ENCODE results near the gene IDH3G. TPM values are rescaled to one million over a fixed set of nuclear protein-coding genes. Genes with fewer than 3 reads are reported as not detected.
A peak's percentile ranks its signal among the peaks of the same experiment; 100 is the strongest.

The IDH3G gene
- total RNA-seq, 3 donors from 2014 or later: 75.4 to 91.5 (median 76.5) TPM

DNA sequence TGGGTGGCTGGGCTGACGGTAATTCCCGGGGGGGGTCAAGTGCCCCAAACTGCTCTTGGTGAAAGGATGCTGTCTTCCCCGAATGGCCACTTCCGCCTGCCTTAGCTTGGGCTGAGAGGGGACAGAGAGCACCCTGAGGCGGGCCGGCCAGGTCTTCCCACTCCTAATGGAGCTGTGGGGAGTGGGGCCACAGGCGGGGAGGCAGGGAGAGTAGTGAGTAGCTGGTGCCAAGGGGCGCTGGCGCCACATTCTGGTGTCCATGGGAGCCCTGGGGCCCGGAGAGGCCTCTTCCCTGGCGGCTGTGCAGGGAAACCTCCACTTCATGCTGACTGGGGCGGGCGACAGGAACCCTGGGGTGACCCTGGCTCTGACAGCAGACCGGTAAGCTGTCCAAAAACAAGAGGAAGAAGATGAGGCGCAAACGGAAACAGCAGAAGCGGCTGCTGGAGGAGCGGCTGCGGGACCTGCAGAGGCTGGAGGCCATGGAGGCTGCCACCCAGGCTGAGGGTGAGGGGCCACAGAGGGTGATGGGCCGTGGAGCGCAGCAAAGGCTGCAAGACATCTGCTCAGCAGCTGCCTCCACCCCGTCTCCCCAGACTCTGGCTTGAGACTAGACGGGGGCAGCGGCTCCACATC lies 10.7 kb downstream of the IDH3G start:
- Histone ChIP-seq H3K4me3 (no peak overlapping the region), H3K36me3 (no peaks in the 10 kb centered on the region)
- intact Hi-C loops (cut with DNase I; ENCODE audit: low total_unique reads): no loop called here

DNA sequence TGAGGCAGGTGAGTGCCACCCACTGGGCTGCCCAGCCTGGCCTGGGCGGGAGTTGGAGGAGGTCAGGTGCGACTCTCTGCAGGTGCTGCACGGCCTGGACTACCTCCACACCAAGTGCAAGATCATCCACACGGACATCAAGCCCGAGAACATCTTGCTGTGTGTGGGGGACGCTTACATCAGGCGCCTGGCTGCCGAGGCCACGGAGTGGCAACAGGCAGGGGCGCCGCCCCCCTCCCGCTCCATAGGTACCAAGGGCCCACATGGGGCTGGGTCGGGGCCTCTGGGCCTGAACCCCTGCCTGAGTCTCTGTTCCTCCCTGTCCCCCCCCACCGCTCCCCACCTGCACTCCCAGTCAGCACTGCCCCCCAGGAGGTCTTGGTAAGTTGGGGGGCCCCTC lies 11.3 kb downstream of the IDH3G start:
- H3K36me3 ChIP-seq: no peaks in the 10 kb centered on the region
- H3K4me3 ChIP-seq: no peak overlapping the region
- H3K9me3 ChIP-seq: no peaks in the 10 kb centered on the region
- intact Hi-C loops (cut with DNase I; ENCODE audit: low total_unique reads): no loop called here
- H3K27ac ChIP-seq: no peak overlapping the region
- H3K4me1 ChIP-seq: no peaks in the 10 kb centered on the region
- TF ChIP-seq, protein P1, sequence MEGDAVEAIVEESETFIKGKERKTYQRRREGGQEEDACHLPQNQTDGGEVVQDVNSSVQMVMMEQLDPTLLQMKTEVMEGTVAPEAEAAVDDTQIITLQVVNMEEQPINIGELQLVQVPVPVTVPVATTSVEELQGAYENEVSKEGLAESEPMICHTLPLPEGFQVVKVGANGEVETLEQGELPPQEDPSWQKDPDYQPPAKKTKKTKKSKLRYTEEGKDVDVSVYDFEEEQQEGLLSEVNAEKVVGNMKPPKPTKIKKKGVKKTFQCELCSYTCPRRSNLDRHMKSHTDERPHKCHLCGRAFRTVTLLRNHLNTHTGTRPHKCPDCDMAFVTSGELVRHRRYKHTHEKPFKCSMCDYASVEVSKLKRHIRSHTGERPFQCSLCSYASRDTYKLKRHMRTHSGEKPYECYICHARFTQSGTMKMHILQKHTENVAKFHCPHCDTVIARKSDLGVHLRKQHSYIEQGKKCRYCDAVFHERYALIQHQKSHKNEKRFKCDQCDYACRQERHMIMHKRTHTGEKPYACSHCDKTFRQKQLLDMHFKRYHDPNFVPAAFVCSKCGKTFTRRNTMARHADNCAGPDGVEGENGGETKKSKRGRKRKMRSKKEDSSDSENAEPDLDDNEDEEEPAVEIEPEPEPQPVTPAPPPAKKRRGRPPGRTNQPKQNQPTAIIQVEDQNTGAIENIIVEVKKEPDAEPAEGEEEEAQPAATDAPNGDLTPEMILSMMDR (IDR thresholded peaks at IDR 0.05): no peak
- TF ChIP-seq POLR2AphosphoS5 (IDR thresholded peaks at IDR 0.05) (no peak), POLR2A (IDR thresholded peaks at IDR 0.05) (no peak)
- DNase-seq (ENCODE audit: low spot score in 2 of 2): no peak
- H3K27me3 ChIP-seq: peaks cover 0 to 68% of the 10 kb centered on the region in 2 donors

More for the DNA sequence above, 10.7 kb downstream of the IDH3G start:
- Histone ChIP-seq H3K27me3 (peaks cover 0 to 68% of the 10 kb centered on the region in 2 donors), H3K9me3 (no peaks in the 10 kb centered on the region), H3K27ac (no peak overlapping the region), H3K4me1 (no peaks in the 10 kb centered on the region)
- no peak for DNase-seq (ENCODE audit: low spot score in 2 of 2)
- TF ChIP-seq, protein P1 (IDR thresholded peaks at IDR 0.05): no peak
- no peak for TF ChIP-seq POLR2AphosphoS5 (IDR thresholded peaks at IDR 0.05)
- no peak for TF ChIP-seq POLR2A (IDR thresholded peaks at IDR 0.05)

DNA sequence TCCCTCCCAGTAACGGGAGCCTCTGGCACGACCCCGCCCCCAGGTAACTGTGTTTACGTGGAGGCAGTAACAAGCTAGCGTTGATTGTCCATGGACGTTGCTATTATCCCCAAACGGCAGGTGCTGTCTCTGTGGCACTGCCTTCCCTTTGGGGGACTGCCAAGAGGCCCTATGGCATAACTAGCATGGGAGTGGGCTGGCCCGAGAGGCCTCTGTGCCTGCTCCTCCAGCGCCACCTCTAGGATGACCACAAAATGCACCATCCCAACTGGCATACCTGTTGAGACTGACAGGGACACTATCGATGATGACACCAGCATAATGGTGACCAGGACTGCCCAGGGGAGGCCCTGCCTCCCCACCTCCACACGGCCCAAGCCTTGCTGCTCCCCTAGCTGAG lies 11.9 kb downstream of the IDH3G start:
- DNase-seq (ENCODE audit: low spot score in 2 of 2): peak in 1 of 2 donors; percentile 45
- H3K27me3 ChIP-seq: peaks cover 0 to 68% of the 10 kb centered on the region in 2 donors
- H3K9me3 ChIP-seq: no peaks in the 10 kb centered on the region
- intact Hi-C loops (cut with DNase I; ENCODE audit: low total_unique reads): no loop called here
- no peaks in the 10 kb centered on the region for H3K36me3 ChIP-seq
- H3K27ac ChIP-seq: no peak overlapping the region
- H3K4me3 ChIP-seq: no peak overlapping the region
- H3K4me1 ChIP-seq: no peaks in the 10 kb centered on the region
- no peak for TF ChIP-seq POLR2A (IDR thresholded peaks at IDR 0.05)
- TF ChIP-seq, protein P1 (IDR thresholded peaks at IDR 0.05): no peak
- TF ChIP-seq POLR2AphosphoS5 (IDR thresholded peaks at IDR 0.05): no peak

DNA sequence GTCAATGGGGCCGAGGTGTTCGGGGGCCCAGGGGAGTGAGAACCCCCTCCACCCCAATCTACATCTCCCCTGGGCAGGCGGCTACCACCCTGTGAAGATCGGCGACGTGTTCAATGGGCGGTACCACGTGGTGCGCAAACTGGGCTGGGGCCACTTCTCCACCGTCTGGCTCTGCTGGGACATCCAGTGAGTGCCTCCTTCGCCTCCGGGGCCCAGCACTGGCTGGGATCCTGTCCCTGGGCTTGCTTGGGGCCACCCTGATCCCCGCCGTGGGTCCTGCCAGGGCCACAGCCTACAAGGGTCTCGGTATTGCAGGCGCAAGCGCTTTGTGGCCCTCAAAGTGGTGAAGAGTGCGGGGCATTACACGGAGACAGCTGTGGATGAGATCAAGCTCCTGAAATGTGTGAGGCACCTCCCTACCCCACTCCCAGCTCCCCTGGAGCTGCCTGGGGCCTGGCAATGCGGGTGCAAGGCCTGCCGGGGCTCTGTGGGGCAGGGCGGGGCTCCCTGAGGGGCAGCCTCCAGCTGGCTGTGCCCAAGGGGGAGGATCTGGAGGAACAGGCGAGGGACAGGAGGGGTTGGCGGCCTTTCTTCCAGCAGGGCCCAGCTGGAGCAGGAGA lies 12.6 kb downstream of the IDH3G start:
- no peaks in the 10 kb centered on the region for H3K4me1 ChIP-seq
- TF ChIP-seq POLR2A (IDR thresholded peaks at IDR 0.05): no peak
- TF ChIP-seq, protein P1 (IDR thresholded peaks at IDR 0.05): no peak
- TF ChIP-seq POLR2AphosphoS5 (IDR thresholded peaks at IDR 0.05): no peak
- H3K9me3 ChIP-seq: no peaks in the 10 kb centered on the region
- intact Hi-C loops (cut with DNase I; ENCODE audit: low total_unique reads): no loop called here
- no peaks in the 10 kb centered on the region for H3K36me3 ChIP-seq
- H3K4me3 ChIP-seq: no peak overlapping the region
- peaks cover 0 to 69% of the 10 kb centered on the region in 2 donors for H3K27me3 ChIP-seq
- no peak for DNase-seq (ENCODE audit: low spot score in 2 of 2)
- peak overlapping the region; percentile 12 to 33 for H3K27ac ChIP-seq

DNA sequence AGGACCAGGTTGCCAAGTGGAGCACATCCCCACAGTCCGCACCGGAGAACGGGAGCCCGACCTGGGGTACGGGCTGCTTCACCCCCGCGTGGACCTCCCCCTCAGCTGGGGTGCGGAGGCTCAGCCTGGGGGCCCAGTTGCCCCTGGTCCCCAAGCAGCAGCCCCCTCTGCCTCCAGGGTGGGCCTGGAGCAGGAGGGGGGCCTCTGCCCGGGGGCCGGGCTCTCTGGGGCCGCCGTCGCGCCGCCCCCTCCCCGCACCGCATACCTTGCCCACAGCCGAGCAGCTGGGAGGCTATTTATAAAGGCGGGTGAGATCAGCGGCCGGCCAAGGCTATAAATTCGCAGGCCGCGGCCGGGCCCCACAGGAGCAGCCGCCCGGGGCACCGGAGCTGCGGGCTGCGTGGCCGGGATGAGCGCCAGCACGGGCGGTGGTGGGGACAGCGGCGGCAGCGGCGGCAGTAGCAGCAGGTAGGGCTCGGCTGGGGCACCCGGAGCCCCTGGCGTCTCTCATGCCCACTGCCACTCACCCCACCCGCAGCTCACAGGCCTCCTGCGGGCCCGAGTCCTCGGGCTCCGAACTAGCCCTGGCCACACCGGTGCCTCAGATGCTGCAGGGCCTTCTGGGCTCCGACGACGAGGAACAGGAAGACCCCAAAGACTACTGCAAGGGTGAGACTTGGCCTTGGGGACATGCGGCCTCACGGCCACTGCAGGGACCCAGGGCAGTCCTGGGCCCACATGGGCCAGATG lies 13.3 kb downstream of the IDH3G start, which contains the start of gene SRPK3:
Gene SRPK3 (plus strand): TSS at position 364 of the 750 bp plus-strand sequence. CDS start 46 bp downstream, at position 410.
- peaks cover 0 to 62% of the 10 kb centered on the region in 2 donors for H3K27me3 ChIP-seq
- no peak for TF ChIP-seq POLR2A (IDR thresholded peaks at IDR 0.05)
- TF ChIP-seq, protein P1 (IDR thresholded peaks at IDR 0.05): no peak
- TF ChIP-seq POLR2AphosphoS5 (IDR thresholded peaks at IDR 0.05): no peak
- no peak for DNase-seq (ENCODE audit: low spot score in 2 of 2)
- H3K27ac ChIP-seq: peak within 1 kb of the TSS; percentile 32 to 33
- H3K4me3 ChIP-seq: peak within 1 kb of the TSS in 2 of 3 donors; percentile 9 to 37
- intact Hi-C loops (cut with DNase I; ENCODE audit: low total_unique reads): no loop called here
- H3K9me3 ChIP-seq: no peaks in the 10 kb centered on the region
- no peaks in the 10 kb centered on the region for H3K36me3 ChIP-seq
- H3K4me1 ChIP-seq: no peaks in the 10 kb centered on the region

All from breast epithelium (tissue), 4 donors.